Mesenchymal stem cell (in vitro differentiated cells and primary cell): Measurements from ENCODE around the gene NRARP.

Experiments used
- DNase-seq: peaks from one replicate; pipeline ENCODE4 v3.0.0-alpha.2; 2013
- H2AFZ ChIP-seq: one replicate; pipeline ENCODE4 v1.6.1; 2013; ENCODE audit warnings: low read depth, mild to moderate bottlenecking, control low read depth, inconsistent platforms, low read length, moderate library complexity
- H2AK5ac ChIP-seq: 2 replicates; pipeline ENCODE4 v1.6.1; 2013; ENCODE audit warnings: low read length, moderate library complexity, mild to moderate bottlenecking, inconsistent platforms; ENCODE audit not compliant: severe bottlenecking
- H2BK120ac ChIP-seq: one replicate; pipeline ENCODE4 v1.6.1; 2013; ENCODE audit warnings: low read depth, mild to moderate bottlenecking, inconsistent platforms, low read length, moderate library complexity
- H2BK12ac ChIP-seq, 2 experiments: one replicate each; pipeline ENCODE4 v1.6.1; 2013; ENCODE audit warnings: inconsistent platforms in 2 of 2, low read length in 2 of 2, mild to moderate bottlenecking in 2 of 2, moderate library complexity in 2 of 2, control low read depth in 1 of 2
- H2BK15ac ChIP-seq: one replicate; pipeline ENCODE4 v1.6.1; 2013; ENCODE audit warnings: mild to moderate bottlenecking, low read depth, inconsistent platforms; ENCODE audit not compliant: poor library complexity, severe bottlenecking
- H2BK5ac ChIP-seq: 2 replicates; pipeline ENCODE4 v1.6.1; 2013; ENCODE audit warnings: low read depth, mild to moderate bottlenecking, low read length, control low read depth, inconsistent platforms; ENCODE audit not compliant: poor library complexity, severe bottlenecking
- H3K14ac ChIP-seq, 2 experiments: one replicate each; pipeline ENCODE4 v1.6.1; 2013; ENCODE audit warnings: inconsistent platforms in 2 of 2, low read length in 2 of 2, control low read depth in 1 of 2, mild to moderate bottlenecking in 1 of 2, moderate library complexity in 1 of 2
- H3K18ac ChIP-seq, 2 experiments: one replicate each; pipeline ENCODE4 v1.6.1; 2013; ENCODE audit warnings: inconsistent platforms in 2 of 2, low read length in 2 of 2, control low read depth in 1 of 2, low read depth in 1 of 2, mild to moderate bottlenecking in 1 of 2
- H3K23ac ChIP-seq, 2 experiments: one replicate each; pipeline ENCODE4 v1.6.1; 2013; ENCODE audit warnings: inconsistent platforms in 2 of 2, low read length in 2 of 2, mild to moderate bottlenecking in 2 of 2, moderate library complexity in 2 of 2, control low read depth in 1 of 2
- H3K27ac ChIP-seq: 2 replicates; pipeline ENCODE4 v1.5.1; 2013; ENCODE audit warnings: mild to moderate bottlenecking, moderate library complexity, low read length, control low read depth, inconsistent platforms; ENCODE audit not compliant: poor library complexity, severe bottlenecking
- H3K27me3 ChIP-seq, 2 experiments: 2 replicates each; pipeline versions ENCODE4 v1.6.1 to v1.7.0; 2013; ENCODE audit warnings: low read length in 2 of 2, mild to moderate bottlenecking in 2 of 2, moderate library complexity in 2 of 2, control low read depth in 1 of 2, inconsistent platforms in 1 of 2; ENCODE audit not compliant: control insufficient read depth in 1 of 2, insufficient read depth in 1 of 2
- H3K36me3 ChIP-seq, 2 experiments: 2 replicates each; pipeline versions ENCODE4 v1.6.1 to v1.7.0; 2013; ENCODE audit warnings: low read length in 2 of 2, control low read depth in 1 of 2, inconsistent platforms in 1 of 2, low read depth in 1 of 2, mild to moderate bottlenecking in 1 of 2; ENCODE audit not compliant: insufficient read depth in 2 of 2, control insufficient read depth in 1 of 2
- H3K4ac ChIP-seq, 2 experiments: one replicate each; pipeline ENCODE4 v1.6.1; 2013; ENCODE audit warnings: inconsistent platforms in 2 of 2, low read length in 2 of 2, mild to moderate bottlenecking in 2 of 2, moderate library complexity in 2 of 2, control low read depth in 1 of 2, low read depth in 1 of 2
- H3K4me1 ChIP-seq: 2 replicates; pipeline ENCODE4 v1.6.1; 2013; ENCODE audit warnings: low read depth, low read length, control low read depth; ENCODE audit not compliant: control insufficient read depth, insufficient read depth
- H3K4me2 ChIP-seq: 2 replicates; pipeline ENCODE4 v1.6.1; 2013; ENCODE audit warnings: low read length, mild to moderate bottlenecking, inconsistent platforms; ENCODE audit not compliant: poor library complexity, severe bottlenecking
- H3K4me3 ChIP-seq, 2 experiments: 2 replicates each; pipeline versions ENCODE4 v1.5.1 to v1.7.0; 2013; ENCODE audit warnings: low read length in 2 of 2, mild to moderate bottlenecking in 2 of 2, control low read depth in 1 of 2, low read depth in 1 of 2; ENCODE audit not compliant: insufficient read depth in 1 of 2
- H3K79me1 ChIP-seq: replicated peaks from 2 replicates; pipeline ENCODE4 v1.6.1; 2013; ENCODE audit warnings: mild to moderate bottlenecking, control low read depth, low read length, inconsistent platforms; ENCODE audit not compliant: poor library complexity, severe bottlenecking
- H3K9ac ChIP-seq: 2 replicates; pipeline ENCODE4 v1.7.0; 2013; ENCODE audit warnings: mild to moderate bottlenecking, low read length, moderate library complexity
- H3K9me3 ChIP-seq: 2 replicates; pipeline ENCODE4 v1.7.0; 2013; ENCODE audit warnings: mild to moderate bottlenecking, low read length; ENCODE audit not compliant: control insufficient read depth
- H4K8ac ChIP-seq: one replicate; pipeline ENCODE4 v1.6.1; 2013; ENCODE audit warnings: inconsistent platforms, mild to moderate bottlenecking, low read length, moderate library complexity
- H4K91ac ChIP-seq: one replicate; pipeline ENCODE4 v1.6.1; 2013; ENCODE audit warnings: mild to moderate bottlenecking, low read length, inconsistent platforms
- WGBS: methylation state at CpG from one replicate; pipeline ENCODE4 v1.1.7; 2013; ENCODE audit warnings: mixed read lengths; 5-methylcytosine and 5-hydroxymethylcytosine counted together

Gene NRARP

GRCh38 chr9:137256856-137257255, 45.2 kb downstream of the NRARP start:
- WGBS: 99% methylated on average over 15 of the region's 15 CpGs
- no peak overlapping the region for H2BK5ac ChIP-seq
- peak overlapping the region in 1 of 2 experiments; percentile 97 for H3K4me3 ChIP-seq
- no peak overlapping the region for H2AK5ac ChIP-seq
- H3K27ac ChIP-seq: no peak overlapping the region
- no peak overlapping the region for H3K23ac ChIP-seq
- no peak overlapping the region for H2BK12ac ChIP-seq
- no peak overlapping the region for H3K14ac ChIP-seq
- no peaks in the 10 kb centered on the region for H3K27me3 ChIP-seq
- H3K36me3 ChIP-seq: peaks cover 12 to 37% of the 10 kb centered on the region in 2 experiments
- H3K4ac ChIP-seq: no peak overlapping the region
- H3K4me2 ChIP-seq: no peak overlapping the region
- H3K79me1 ChIP-seq: peaks cover 18% of the 10 kb centered on the region
- no peak overlapping the region for H3K18ac ChIP-seq
- no peak overlapping the region for H4K8ac ChIP-seq
- no peak overlapping the region for H2AFZ ChIP-seq
- no peak overlapping the region for H2BK15ac ChIP-seq
- H2BK120ac ChIP-seq: no peak overlapping the region
- no peak for DNase-seq
- H3K9me3 ChIP-seq: no peaks in the 10 kb centered on the region
- H4K91ac ChIP-seq: no peak overlapping the region
- peak overlapping the region; percentile 90 for H3K9ac ChIP-seq
- H3K4me1 ChIP-seq: peaks cover 28% of the 10 kb centered on the region

DNA sequence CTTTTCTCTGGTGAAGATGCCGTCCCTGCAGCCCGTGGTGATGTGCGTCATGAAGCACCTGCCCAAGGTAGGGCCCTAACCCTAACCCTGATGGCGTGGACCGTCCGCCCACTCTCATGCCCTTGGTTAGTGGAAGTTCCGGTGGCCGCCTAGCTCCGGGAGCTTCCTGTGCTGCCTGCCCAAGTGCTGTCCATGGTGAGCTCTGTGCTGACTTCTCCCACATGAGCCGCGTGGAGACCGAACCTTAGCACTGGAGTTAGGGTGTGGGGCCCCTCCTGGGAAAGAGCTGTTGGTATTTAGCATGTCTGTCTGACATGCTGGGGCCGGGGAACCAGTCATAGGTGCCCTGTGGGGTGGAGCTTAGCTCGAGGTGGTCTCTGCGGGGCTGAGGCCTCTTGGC, 45.7 kb downstream of the NRARP start:
- H3K14ac ChIP-seq: peak overlapping the region in 1 of 2 experiments; percentile 93
- H3K27me3 ChIP-seq: no peaks in the 10 kb centered on the region
- no peak overlapping the region for H4K91ac ChIP-seq
- no peak overlapping the region for H4K8ac ChIP-seq
- no peaks in the 10 kb centered on the region for H3K9me3 ChIP-seq
- H3K4ac ChIP-seq: no peak overlapping the region
- peak overlapping the region in 1 of 2 experiments; percentile 97 for H3K4me3 ChIP-seq
- no peak for DNase-seq
- no peak overlapping the region for H2BK15ac ChIP-seq
- no peak overlapping the region for H3K27ac ChIP-seq
- H3K23ac ChIP-seq: no peak overlapping the region
- H2BK5ac ChIP-seq: no peak overlapping the region
- WGBS: 93% methylated on average over 15 of the region's 15 CpGs
- H2AK5ac ChIP-seq: no peak overlapping the region
- H3K79me1 ChIP-seq: peaks cover 14% of the 10 kb centered on the region
- no peak overlapping the region for H2BK12ac ChIP-seq
- H2AFZ ChIP-seq: no peak overlapping the region
- peak overlapping the region; percentile 90 for H3K9ac ChIP-seq
- H3K4me1 ChIP-seq: peaks cover 27% of the 10 kb centered on the region
- H3K4me2 ChIP-seq: peak overlapping the region; percentile 89
- H3K36me3 ChIP-seq: peaks cover 12 to 34% of the 10 kb centered on the region in 2 experiments
- no peak overlapping the region for H2BK120ac ChIP-seq
- no peak overlapping the region for H3K18ac ChIP-seq

DNA sequence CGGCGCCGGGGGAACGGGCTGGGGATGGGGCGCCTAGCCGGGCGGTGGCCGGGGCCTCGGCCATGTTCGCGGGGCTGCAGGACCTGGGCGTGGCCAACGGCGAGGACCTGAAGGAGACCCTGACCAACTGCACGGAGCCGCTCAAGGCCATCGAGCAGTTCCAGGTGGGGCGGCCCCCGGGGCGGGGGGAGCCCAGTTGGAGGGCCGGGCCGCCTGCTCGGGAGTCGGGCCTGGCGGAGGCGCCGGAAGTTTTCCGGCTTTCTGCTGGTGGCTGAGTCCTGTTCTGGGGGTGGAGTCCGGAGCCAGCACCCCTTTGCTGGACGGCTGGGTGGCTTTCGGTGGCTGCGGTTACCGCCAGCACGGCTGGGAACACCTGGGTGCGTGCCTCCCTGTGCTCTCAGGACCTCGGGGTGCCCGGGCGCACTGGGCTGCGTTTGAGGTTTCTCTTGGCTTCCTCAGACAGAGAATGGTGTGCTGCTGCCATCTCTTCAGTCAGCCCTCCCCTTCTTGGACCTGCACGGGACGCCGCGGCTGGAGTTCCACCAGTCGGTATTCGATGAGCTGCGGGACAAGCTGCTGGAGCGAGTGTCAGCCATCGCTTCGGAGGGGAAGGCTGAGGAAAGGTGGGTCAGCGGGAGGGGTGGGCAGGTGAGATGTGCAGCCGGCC, 46.5 kb downstream of the NRARP start:
- H3K9ac ChIP-seq: peak overlapping the region; percentile 90
- H3K23ac ChIP-seq: peak overlapping the region in 1 of 2 experiments; percentile 1
- H3K79me1 ChIP-seq: peaks cover 14% of the 10 kb centered on the region
- no peak overlapping the region for H3K27ac ChIP-seq
- H3K18ac ChIP-seq: peak overlapping the region; percentile 75 to 81
- H3K27me3 ChIP-seq: no peaks in the 10 kb centered on the region
- peak overlapping the region; percentile 83 for H2BK15ac ChIP-seq
- H2AFZ ChIP-seq: peak overlapping the region; percentile 53
- peak overlapping the region; percentile 83 to 91 for H3K4ac ChIP-seq
- H3K4me3 ChIP-seq: peak overlapping the region; percentile 93 to 97
- H3K9me3 ChIP-seq: no peaks in the 10 kb centered on the region
- H2BK120ac ChIP-seq: peak overlapping the region; percentile 85
- H2AK5ac ChIP-seq: no peak overlapping the region
- H3K4me1 ChIP-seq: peaks cover 34% of the 10 kb centered on the region
- H4K91ac ChIP-seq: peak overlapping the region; percentile 21
- peak overlapping the region in 1 of 2 experiments; percentile 93 for H3K14ac ChIP-seq
- H3K4me2 ChIP-seq: peak overlapping the region; percentile 89
- peak; percentile 56 for DNase-seq
- peak overlapping the region in 1 of 2 experiments; percentile 29 for H2BK12ac ChIP-seq
- H4K8ac ChIP-seq: peak overlapping the region; percentile 56
- WGBS: 5% methylated on average over 45 of the region's 51 CpGs
- no peak overlapping the region for H2BK5ac ChIP-seq
- H3K36me3 ChIP-seq: peaks cover 12 to 33% of the 10 kb centered on the region in 2 experiments

DNA sequence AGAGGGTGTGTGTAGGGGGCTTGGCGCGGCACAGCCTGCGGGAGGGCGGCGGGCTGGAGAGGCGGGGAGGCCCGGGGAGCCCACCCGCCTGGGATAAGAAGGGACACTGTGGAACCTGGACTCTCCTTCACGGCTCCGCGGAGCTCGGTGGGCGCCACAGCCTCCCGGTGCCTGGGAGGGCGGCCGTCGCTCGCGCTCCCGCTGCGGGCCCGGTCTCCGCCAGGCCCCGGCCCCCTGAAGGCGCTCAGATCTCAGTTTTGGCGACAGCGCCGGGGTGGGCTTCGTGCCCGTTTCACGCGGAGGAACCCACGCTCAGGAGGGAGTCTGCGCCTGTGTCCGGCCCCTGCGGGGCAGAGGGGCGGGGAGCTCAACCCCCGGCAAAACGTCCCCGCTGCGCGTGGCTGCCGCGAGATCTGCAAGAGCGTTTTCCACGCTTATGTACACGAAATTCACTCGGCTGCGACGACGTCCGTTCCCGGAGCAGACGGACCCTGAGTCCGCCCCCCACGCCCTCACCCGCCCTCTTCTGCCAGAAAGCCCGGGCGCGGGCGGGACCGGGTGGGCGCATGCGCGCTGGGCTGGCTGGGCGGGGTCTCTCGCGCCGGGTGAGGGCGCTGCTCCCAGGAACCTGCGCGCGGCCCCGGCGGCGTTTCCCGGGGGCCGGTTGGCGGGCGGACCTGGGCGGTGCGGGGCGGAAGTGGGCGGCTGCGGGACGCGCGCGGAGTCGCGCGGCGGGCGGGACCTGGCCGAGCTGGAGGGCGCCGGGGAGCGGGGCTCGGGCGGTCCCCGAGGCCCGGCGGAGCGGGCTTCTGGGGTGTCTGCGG, 47.2 kb downstream of the NRARP start, which contains the start of gene NELFB:
Gene NELFB, plus strand, starts transcription at position 704 of the 824 bp plus-strand sequence.
- Histone ChIP-seq H2BK15ac (peak within 1 kb of the TSS; percentile 93), H3K36me3 (peaks cover 12 to 31% of the 10 kb centered on the region in 2 experiments), H2BK120ac (peak within 1 kb of the TSS; percentile 85), H2AFZ (peak within 1 kb of the TSS; percentile 85), H2BK5ac (peak within 1 kb of the TSS; percentile 40), H3K9me3 (no peaks in the 10 kb centered on the region), H3K4me1 (peaks cover 36% of the 10 kb centered on the region), H3K4me2 (peak within 1 kb of the TSS; percentile 92), H4K91ac (peak within 1 kb of the TSS; percentile 85), H3K23ac (peak within 1 kb of the TSS in 1 of 2 experiments; percentile 75), H3K9ac (peak within 1 kb of the TSS; percentile 90), H3K79me1 (peaks cover 14% of the 10 kb centered on the region), H3K14ac (peak within 1 kb of the TSS in 1 of 2 experiments; percentile 93), H3K4ac (peak within 1 kb of the TSS; percentile 91 to 93), H4K8ac (peak within 1 kb of the TSS; percentile 56), H3K18ac (peak within 1 kb of the TSS; percentile 84 to 86), H3K4me3 (peak within 1 kb of the TSS; percentile 93 to 97), H3K27ac (no peak within 1 kb of the TSS), H3K27me3 (no peaks in the 10 kb centered on the region), H2BK12ac (peak within 1 kb of the TSS in 1 of 2 experiments; percentile 32), H2AK5ac (no peak within 1 kb of the TSS)
- under 1% methylated on average over 44 of the region's 105 CpGs for WGBS
- DNase-seq: peak; percentile 81
